ENCODE results near the gene FANCC. TPM values are rescaled to one million over a fixed set of nuclear protein-coding genes. Genes with fewer than 3 reads are reported as not detected.

The FANCC gene
- total RNA-seq, 1 experiment from 2014 or later = 7.9 TPM

DNA sequence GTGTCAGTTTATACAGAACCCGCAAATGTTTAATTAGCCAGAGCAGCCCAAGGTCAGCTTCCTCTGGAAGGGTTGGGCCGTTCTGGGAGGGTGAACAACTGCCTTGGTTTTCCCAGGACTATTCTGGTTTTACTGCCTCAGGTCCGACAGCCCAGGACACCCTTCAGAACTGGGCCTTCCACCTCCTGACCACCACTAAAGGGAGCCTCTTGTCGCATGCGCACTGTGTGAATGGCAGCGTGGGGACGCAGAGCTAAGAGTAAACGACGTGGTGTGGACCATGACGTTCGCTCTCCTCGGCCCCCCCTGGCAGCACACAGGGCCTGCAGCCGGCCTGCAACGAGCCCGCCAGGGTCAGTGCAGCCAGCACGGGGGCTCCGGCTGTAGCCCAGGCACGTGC, 214.9 kb downstream of the FANCC start:
- no peak for DNase-seq (ENCODE audit: low read depth)

DNA sequence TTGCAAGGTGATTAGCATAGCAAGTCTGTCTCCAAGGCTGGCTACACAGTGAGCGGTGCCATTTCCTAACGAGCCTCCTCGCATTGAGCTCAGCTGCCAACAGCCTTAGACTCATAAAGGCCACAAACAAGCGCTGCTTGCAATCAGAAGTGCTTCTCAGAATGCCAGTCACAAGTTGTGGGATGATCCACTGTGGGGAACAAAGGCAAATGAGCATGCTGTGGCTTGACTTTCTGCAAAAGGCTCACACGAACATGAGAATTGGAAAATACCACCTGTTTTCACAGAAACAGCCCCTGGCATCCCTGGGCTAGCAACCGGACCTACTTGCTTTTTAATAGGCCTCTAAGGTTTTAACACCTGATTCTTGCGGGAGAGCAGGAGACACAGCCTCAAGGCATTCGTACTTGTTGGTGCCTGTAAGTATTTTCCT, 215.5 kb downstream of the FANCC start:
- no peak for DNase-seq (ENCODE audit: low read depth)

DNA sequence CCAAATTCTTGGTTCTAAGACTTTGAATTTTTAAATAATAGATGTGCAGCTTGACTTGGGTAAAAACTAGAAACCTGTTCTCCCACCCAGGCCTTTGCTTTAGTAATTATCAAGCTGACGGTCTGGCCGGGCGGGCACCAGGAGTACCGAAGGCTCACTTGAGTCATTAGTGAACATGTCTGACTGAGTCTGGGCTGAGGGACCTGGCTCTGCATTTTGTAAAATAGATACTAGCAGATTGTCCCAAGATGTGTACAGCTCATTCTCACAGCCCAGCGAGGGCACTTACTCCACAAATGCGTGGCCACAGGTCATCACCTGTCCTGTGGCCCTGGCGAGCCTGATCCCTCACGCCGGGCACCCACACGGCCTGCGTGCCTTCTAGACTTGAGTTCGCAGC, 216.2 kb downstream of the FANCC start:
- no peak for DNase-seq (ENCODE audit: low read depth)

DNA sequence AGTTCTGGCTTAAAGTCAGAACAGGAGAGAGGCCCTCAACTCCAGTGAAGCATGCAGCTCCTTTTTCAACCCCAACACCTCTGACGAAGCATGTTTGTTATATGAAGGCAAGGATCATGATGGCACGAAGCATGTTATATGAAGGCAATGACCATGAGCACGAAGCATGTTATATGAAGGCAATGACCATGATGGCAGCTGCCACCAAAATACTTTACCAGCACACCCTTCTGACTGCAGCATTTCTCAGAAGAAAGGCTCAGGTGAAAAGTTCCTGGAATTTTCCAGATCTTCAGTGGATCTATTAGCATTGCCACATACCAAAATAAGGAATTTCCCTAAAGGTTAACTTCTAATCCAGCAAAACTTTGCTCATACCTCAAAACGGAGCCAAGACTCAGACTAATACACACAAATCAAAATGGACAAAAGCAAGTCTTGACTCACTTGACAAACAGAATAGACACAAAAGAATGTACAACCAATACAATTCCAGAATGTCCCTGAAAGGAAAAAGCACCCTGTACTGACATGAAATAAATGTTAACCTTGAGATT, 217.4 kb downstream of the FANCC start:
- no peak for DNase-seq (ENCODE audit: low read depth)

DNA sequence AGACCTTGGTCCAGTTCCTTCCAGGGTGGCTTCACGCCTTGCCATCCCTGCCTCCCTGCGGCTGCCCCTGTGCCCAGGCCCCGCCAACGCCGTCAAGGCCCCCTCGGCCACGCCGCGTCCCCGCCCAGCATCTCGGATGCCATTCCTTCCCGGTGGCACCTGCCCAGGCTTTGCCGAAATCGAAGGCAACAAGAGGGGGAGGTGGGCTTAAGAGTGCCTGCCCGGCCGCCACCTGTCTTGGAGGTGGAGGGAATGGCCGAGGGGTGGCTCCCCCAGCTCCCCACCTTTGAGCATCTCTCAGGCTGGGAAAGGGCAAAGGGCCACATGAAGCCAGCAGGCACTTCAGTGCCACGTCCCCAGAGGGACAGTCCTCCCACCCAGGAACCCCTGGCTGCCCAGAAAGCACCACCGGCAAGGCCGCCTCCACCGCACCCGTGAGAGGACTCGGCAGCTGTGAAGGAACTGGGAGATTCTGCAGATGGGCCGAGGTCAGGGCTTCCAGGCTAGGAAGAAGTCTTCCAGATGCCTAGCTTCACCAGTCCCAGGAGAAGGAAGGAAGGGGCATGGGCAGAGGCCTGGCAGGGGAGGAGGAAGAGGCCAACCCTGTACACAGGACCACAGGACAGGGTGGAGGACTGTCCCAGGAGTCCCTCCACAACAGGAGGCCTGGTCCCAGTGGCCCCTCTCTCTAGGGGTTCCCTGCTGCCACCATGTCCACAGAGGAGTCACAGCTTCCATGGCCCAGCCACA, 218.0 kb downstream of the FANCC start:
- no peak for DNase-seq (ENCODE audit: low read depth)

DNA sequence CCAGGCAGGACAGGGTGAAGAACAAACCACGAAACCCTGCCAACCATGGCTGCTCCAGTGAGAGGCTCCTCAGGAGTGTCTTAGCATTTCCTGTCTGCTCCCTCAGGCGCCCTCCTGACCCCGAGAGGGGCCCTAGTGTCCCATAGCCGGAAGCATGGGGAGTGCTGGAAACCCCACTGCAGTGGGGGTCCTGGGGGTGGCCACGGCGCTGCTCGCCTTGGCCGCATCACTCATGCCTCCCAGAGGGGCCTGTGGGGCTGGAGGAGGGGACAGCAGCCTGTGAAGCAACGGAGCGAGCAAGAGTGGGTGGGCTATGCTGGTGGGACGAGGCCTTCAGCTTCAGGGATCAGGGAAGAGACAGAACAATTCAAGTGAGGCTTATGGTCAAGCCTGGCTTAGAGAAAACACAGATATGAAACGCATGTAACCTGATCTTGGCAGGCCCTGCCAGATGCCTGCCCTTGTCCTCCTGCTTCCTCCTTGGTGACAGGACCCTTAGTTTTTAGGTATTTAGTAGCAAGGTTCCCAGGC, 219.1 kb downstream of the FANCC start:
- DNase-seq (ENCODE audit: low read depth) = no peak

DNA sequence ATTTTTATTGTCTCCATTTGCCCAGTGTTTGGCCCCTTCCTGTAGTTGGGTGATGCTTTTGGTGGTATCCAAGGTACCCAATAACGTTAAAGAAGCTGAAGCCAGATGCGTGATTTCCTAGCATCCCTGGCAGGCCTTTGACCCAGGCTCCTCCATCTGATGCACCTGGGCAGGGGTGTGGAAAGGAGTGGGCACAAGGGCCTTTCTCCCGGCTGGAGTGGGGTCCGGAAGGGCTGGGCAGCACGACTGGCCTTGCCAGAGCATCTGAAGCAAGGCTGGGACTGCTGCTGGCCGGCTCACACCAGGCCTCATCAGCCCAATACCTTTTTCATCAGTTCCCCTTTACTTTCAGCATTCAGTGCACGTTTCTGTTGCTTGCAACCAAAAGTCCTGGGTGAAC, 220.2 kb downstream of the FANCC start:
- no peak for DNase-seq (ENCODE audit: low read depth)

DNA sequence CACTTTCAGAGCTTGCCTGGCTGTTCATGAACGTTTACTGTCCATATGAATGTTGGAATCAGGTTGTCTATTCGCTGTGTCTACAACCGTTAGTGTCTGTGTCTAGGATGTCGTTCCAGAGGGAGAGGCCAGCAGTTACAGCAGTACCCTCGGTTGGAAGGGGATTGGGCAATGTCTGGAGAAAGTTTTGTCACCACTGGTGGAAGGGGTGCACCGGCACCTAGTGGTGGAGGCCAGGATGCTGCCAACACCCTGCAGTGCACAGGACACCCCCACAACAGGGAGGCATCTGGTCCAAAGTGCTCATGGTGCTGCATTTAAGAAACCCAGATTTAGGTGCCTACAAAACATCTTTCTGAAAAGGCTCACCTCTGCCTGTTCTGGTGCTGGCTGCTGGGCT, 220.7 kb downstream of the FANCC start:
- DNase-seq (ENCODE audit: low read depth) = no peak

- DNase-seq (ENCODE audit: low read depth) = no peak
Measured at GRCh38 chr9:95096381-95096780, 221.1 kb downstream of the FANCC start.

- DNase-seq (ENCODE audit: low read depth) = no peak
Measured at GRCh38 chr9:95095641-95096355, 221.7 kb downstream of the FANCC start.

- no peak for DNase-seq (ENCODE audit: low read depth)
Measured at GRCh38 chr9:95094002-95094401, 223.5 kb downstream of the FANCC start.

DNA sequence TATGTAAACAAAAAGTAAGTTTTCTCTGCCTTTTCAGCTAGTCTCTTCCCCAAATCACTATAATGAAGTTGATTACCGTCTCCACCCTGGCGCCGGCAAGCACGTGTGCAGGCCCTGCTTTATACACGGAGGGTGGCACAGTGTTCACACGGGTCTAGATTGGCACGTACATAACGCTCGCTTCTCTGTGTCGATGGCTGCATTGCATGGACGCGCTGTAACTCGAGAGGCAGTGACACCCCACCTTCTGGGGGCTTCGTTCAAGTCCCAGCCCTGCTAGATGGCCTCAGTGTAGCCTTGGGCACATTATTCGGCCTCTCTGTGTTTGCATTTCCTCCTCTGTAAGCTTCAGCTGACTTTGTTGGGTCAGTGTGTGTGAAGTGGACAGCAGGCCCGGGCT, 223.9 kb downstream of the FANCC start:
- no peak for DNase-seq (ENCODE audit: low read depth)

DNA sequence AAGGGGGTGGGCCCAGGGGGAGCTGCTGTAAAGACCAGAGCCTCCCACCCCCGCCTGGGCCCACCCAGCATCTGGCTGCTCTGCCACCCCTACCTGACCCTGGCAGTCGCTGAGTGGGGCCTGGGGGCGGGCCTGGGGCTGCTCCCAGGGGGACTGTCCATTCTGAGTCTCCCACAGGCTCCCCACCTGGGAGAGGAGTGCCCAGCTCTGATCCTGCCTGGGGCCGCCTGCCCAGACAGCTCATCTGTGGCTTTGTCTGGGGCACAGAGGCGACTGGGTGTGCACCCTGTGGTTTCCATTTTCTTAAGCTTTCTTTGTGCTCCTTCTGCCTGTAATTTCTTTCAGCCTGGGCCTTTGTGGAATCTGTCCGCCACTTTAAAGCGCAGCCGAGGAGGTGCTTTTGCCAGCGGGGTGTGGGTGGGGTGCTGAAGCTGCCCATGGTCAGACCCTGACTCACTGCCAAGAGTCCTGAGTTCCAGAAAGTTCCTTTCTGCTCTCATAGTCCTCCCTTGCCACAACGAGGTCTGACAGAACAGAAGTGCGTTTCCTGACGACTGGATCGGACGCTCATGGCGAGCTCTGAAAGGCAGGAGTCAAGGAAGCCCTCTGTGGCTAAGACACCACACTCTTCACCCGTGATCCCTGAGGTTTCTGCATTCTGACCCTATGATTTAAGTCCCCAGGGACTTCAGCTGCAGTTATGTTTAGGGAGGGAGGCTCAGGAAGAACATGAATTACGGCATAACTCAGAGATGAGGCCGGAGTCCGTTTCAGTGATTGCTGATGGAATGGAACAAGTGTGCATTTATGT, 225.0 kb downstream of the FANCC start:
- peak; percentile 97 for DNase-seq (ENCODE audit: low read depth)

GRCh38 chr9:95091601-95092261, 225.8 kb downstream of the FANCC start:
- DNase-seq (ENCODE audit: low read depth) = peak; percentile 92

- peak; percentile 43 for DNase-seq (ENCODE audit: low read depth)
Measured at GRCh38 chr9:95090871-95091577, 226.5 kb downstream of the FANCC start.

DNA sequence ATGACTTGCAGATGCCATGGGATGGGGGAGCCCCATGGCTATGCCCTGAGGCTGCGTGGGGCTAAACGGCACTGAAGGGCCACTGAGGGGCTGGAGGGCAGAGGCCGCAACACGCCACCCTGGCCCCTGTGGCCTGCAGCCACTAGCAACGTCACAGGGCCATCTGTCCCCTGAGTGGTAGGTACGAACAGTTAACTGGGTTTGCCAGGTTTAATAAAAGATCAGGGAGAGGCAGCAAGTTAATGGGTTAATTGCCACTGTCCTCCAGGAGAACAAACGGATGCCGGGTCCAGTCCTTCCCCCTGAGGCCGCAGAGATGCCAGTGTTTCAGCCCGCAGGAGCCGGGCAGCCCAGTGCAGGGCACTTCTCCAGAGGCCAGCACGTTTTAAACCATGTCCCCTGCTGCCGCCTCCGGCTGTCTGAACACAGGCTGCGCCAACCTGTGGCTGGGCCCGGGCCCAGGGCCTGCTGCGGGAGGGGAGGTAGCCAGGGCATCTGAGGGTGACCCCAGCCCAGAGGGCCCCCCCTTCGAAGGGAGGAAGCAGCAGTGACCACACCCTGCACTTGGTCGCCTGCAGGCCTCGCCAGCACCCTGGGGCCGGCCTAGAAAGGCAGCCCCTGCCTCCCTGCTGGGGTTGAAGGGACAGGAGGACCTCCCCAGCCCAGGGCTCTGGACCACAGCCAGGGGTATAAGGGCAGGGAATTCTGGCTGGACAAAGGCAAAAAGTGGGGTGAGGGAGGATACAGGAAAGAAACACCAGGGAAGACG, 227.3 kb downstream of the FANCC start:
- peak; percentile 91 for DNase-seq (ENCODE audit: low read depth)

GRCh38 chr9:95089257-95090022, 228.1 kb downstream of the FANCC start:
- DNase-seq (ENCODE audit: low read depth) = no peak

DNA sequence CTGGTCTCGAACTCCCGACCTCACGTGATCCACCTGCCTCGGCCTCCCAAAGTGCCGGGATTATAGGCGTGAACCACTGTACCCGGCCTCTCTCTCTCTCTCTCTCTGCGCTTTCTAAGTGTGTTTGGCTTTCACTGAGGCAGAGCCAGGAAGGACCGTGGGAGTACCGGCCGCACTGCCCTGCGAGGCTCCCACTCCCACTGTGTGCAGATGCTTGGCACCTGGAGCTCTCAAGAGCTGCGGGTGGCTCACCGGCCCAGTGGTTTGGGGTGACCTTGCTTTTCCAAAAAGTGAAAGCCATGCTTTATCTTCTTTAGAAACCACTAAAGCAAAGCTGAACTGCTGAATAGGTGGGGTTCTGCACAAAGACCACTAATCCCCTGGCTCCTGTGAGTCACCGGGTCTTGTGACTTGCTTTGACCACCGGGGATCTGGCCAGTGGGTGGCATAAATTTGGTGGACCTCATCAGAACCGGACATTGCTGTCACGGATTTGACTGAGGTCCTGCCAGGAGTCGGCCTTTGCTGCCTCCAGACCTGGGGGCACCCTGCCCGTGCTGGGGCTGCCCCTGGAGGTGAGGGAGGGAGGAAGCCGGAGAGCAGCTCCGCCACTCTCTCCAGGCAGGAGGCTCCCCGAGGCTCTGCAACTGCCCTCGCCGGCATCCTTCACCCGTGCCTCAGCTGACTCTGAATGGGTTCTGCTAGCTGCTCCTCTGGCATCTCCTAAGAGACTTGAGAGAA, 228.9 kb downstream of the FANCC start:
- peak; percentile 82 for DNase-seq (ENCODE audit: low read depth)

Data from RPMI7951 (cell line).